AG09319 (cell line): ENCODE data around the gene TMTC2.

ENCODE experiments used
- DNase-seq: peaks from one replicate; pipeline ENCODE4 v3.0.0-alpha.2; 2010; ENCODE audit warnings: low read depth; ENCODE audit errors: extremely low read depth
- TF ChIP-seq, protein P1 (sequence below): IDR thresholded peaks from 2 replicates; pipeline ENCODE4 v1.5.1; 2011; ENCODE audit warnings: low read depth, mild to moderate bottlenecking, inconsistent platforms, low read length, moderate library complexity

TMTC2 gene

DNA sequence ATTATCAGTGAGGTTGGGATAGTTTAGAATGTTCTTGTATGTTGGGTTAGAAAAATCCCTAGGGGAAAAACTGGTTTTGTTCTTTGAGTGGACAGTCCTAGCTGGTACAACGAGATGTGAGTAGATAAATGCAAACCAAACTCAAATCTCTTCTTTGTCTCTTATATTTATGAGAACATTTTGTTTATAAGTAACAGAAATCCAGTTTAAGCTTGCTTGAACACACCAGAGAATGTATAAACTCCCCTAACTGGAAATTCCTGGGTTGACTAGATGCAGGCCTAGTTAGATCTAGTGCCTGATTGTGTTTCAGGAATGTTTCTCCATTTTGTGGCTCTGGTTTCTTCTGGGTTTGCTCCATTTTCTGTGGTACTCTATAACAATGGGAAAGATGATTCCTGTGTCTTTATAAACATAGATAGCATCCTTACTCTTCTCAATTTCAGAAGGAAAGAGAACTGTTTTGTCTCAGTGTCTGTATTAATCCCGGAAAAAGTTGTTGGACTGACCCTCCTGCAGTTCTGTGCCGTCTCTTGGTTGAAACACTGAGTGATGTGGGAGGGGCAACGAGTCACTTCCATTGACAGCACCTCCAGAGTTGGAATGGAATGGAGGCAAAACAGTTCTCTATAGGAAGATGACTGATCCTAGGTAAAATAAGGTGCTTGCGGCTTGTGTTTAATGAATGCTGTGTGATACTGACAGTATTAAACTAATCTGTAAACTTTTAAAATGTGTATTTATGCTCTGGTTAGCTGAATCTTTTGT lies 244.8 kb downstream of the TMTC2 start:
- no peak for DNase-seq
- TF ChIP-seq, protein P1, sequence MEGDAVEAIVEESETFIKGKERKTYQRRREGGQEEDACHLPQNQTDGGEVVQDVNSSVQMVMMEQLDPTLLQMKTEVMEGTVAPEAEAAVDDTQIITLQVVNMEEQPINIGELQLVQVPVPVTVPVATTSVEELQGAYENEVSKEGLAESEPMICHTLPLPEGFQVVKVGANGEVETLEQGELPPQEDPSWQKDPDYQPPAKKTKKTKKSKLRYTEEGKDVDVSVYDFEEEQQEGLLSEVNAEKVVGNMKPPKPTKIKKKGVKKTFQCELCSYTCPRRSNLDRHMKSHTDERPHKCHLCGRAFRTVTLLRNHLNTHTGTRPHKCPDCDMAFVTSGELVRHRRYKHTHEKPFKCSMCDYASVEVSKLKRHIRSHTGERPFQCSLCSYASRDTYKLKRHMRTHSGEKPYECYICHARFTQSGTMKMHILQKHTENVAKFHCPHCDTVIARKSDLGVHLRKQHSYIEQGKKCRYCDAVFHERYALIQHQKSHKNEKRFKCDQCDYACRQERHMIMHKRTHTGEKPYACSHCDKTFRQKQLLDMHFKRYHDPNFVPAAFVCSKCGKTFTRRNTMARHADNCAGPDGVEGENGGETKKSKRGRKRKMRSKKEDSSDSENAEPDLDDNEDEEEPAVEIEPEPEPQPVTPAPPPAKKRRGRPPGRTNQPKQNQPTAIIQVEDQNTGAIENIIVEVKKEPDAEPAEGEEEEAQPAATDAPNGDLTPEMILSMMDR = no peak

- TF ChIP-seq, protein P1 = no peak
- no peak for DNase-seq
These were observed 250.4 kb downstream of the TMTC2 start for GRCh38 chr12:82937151-82937550.

- TF ChIP-seq, protein P1 = no peak
- DNase-seq = no peak
These were observed 255.8 kb downstream of the TMTC2 start for GRCh38 chr12:82942521-82942920.

DNA sequence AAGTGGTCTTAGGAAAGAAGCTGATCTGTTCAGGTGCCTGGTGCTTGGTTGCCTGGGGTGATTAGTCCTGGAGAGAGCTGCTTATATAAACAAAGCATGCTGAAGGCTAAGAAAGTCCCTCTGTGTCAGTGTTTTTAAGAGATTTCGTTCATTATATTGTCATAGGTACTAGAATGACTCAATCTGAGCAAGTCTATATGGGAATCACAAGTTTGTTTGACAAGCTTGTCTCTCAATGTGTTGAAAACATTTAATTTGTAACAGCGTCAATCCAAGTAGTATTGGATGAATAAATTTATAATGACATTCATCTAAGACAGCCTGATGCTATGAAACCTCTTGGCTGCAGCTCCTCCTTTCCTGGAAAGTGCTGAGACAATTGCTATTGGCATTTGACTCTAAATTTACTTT lies 256.3 kb downstream of the TMTC2 start:
- no peak for DNase-seq
- TF ChIP-seq, protein P1 = no peak

DNA sequence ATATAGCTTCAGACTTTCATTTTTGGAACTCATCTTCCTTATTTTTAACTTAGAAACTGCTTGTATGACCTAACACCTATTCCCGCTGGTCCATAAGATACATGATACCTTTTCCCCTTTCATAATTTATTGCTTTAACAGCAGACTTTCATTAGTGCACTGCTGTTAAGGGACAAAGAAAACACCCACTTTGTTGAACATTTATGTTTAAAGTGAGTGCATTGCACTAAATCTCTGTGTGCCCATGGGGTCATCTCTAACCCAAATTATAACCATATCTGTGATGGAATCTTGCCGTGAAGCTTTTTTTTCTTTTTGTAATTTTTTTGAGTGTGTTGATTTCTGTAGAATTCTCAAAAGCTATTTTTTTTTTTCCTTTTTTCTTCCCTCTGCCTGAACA lies 261.8 kb downstream of the TMTC2 start:
- TF ChIP-seq, protein P1 = no peak
- DNase-seq = no peak

DNA sequence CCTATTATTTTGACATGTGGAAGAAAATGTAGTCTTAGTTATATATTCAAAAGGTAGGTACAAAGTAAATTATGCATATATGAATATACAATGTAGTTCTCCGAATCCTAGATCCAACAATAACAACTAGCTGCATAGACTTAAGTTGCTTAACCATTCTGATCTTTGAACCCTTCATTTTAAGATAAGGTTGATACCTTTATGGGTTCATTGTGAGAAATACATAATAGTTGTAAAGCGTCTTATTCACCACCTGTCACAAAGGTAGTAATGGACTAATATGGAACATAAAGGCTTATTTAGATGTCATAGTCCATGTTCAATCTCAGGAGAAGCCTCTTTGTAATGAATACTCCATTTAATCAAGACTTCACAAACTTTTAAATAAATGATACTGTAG lies 263.6 kb downstream of the TMTC2 start:
- TF ChIP-seq, protein P1 = no peak
- DNase-seq = no peak

GRCh38 chr12:82952946-82953345 lies 266.2 kb downstream of the TMTC2 start:
- TF ChIP-seq, protein P1 = no peak
- DNase-seq = no peak
